GM13976 (cell line): ENCODE data around the gene ZFYVE9.
"Not testable (repeated sequence)": the region's sequence is repeated elsewhere in the genome, so short reads cannot be mapped to it uniquely, and the experiment has no call there.

Experiments
- DNase-seq: peaks from one replicate; pipeline ENCODE4 v3.0.0; 2012; ENCODE audit warnings: low spot score
- CTCF ChIP-seq: IDR thresholded peaks from 2 replicates; pipeline ENCODE4 v1.5.1; 2012; ENCODE audit warnings: borderline replicate concordance, mild to moderate bottlenecking; ENCODE audit not compliant: insufficient read depth; ENCODE audit errors: extremely low read depth, missing control alignments, control extremely low read depth
- in situ Hi-C: fragments of 300-500 bp; cut with MboI; formaldehyde crosslinking; loops from one replicate; pipeline ENCODE4 v1.12.0; 2022; ENCODE audit warnings: low sequenced_read_pairs, mixed read lengths, inconsistent platforms; ENCODE audit not compliant: unreplicated experiment

Gene ZFYVE9

GRCh38 chr1:52159033-52159789, 17.3 kb downstream of the ZFYVE9 start:
- no peak for DNase-seq
- in situ Hi-C loops, result no loop called here
- no peak for TF ChIP-seq CTCF

GRCh38 chr1:52162947-52163346, 21.1 kb downstream of the ZFYVE9 start:
- in situ Hi-C loops, result no loop called here
- no peak for DNase-seq
- TF ChIP-seq CTCF, result no peak

GRCh38 chr1:52164604-52165003, 22.7 kb downstream of the ZFYVE9 start:
- in situ Hi-C loops, result no loop called here
- DNase-seq, result no peak

GRCh38 chr1:52166996-52167753, 25.3 kb downstream of the ZFYVE9 start:
- in situ Hi-C loops, result no loop called here
- no peak for TF ChIP-seq CTCF
- no peak for DNase-seq

More at GRCh38 chr1:52164604-52165003, 22.7 kb downstream of the ZFYVE9 start:
- TF ChIP-seq CTCF, result no peak

- DNase-seq, result no peak
- in situ Hi-C loops, result no loop called here
- no peak for TF ChIP-seq CTCF
Measured at GRCh38 chr1:52168373-52169080, 26.6 kb downstream of the ZFYVE9 start.

- in situ Hi-C loops, result not testable (repeated sequence)
Measured at GRCh38 chr1:52171149-52171548, 29.3 kb downstream of the ZFYVE9 start.

More at GRCh38 chr1:52171149-52171548, 29.3 kb downstream of the ZFYVE9 start:
- not testable (repeated sequence) for DNase-seq
